Peyer's patch (tissue), 4 donors: ENCODE results near the gene GNB1L.

Experiments
- CTCF ChIP-seq, 6 experiments: fragments of 450-650 bp in 4 of 6; fragments of 200-600 bp in 2 of 6; sonication (generic) in 1 of 6; IDR thresholded peaks; one replicate each; pipeline ENCODE4 v1.5.1; 2017 to 2019; ENCODE audit warnings: antibody characterized with exemption in 6 of 6, mild to moderate bottlenecking in 3 of 6, moderate library complexity in 1 of 6
- POLR2A ChIP-seq, 2 donors: fragments of 450-650 bp; IDR thresholded peaks; one replicate each; pipeline ENCODE4 v1.5.1; 2017; ENCODE audit warnings: antibody characterized with exemption in 2 of 2, mild to moderate bottlenecking in 2 of 2, moderate library complexity in 2 of 2

- TF ChIP-seq POLR2A (IDR thresholded peaks at IDR 0.05): no peak
- TF ChIP-seq CTCF (IDR thresholded peaks at IDR 0.05): no peak
These were observed 80.0 kb downstream of the GNB1L start for GRCh38 chr22:19774628-19775027.
